Measurements from ENCODE around the gene SH3RF1. TPM values are rescaled to one million over a fixed set of nuclear protein-coding genes. Genes with fewer than 3 reads are reported as not detected.

Gene SH3RF1
- total and polyA plus RNA-seq, 2 of the 8 experiments (the other 6 are each of a cell fraction or from before 2014, with no cell fraction given) = 6.9 to 15.1 TPM

- TF ChIP-seq CTBP2 (IDR thresholded peaks at IDR 0.05; ENCODE audit: borderline replicate concordance, insufficient read depth, insufficient read length, low read length) = no peak
- TF ChIP-seq JUND (IDR thresholded peaks at IDR 0.05; ENCODE audit: low read length) = no peak
- no peak for TF ChIP-seq RFX5 (IDR thresholded peaks at IDR 0.05; ENCODE audit: borderline replicate concordance, low read depth, low read length)
- TF ChIP-seq RNF2 (IDR thresholded peaks at IDR 0.05; ENCODE audit: borderline replicate concordance, low read depth, low read length, missing control alignments, poor library complexity, severe bottlenecking) = no peak
- no peak for TF ChIP-seq MAFK (IDR thresholded peaks at IDR 0.05; ENCODE audit: low read depth, low read length)
- TF ChIP-seq HDAC2 (IDR thresholded peaks at IDR 0.05; ENCODE audit: borderline replicate concordance in 1 of 2, low read depth in 2 of 2, low read length in 2 of 2) = no peak
- TF ChIP-seq CREB1 (IDR thresholded peaks at IDR 0.05) = no peak
- TF ChIP-seq TAF7 (optimal IDR thresholded peaks at IDR 0.05; ENCODE audit: borderline replicate concordance, low read depth, low read length) = no peak
Measured at GRCh38 chr4:169079942-169080827, 190.6 kb downstream of the SH3RF1 start (continued).
